Measurements from ENCODE around the gene CFAP99. TPM values are rescaled to one million over a fixed set of nuclear protein-coding genes. Genes with fewer than 3 reads are reported as not detected.

Gene CFAP99
- total and polyA plus RNA-seq, 9 of the 15 experiments (the other 6 are each of a cell fraction or from before 2014, with no cell fraction given) = 0.07 to 0.18 (median 0.09) TPM; not detected in 6

DNA sequence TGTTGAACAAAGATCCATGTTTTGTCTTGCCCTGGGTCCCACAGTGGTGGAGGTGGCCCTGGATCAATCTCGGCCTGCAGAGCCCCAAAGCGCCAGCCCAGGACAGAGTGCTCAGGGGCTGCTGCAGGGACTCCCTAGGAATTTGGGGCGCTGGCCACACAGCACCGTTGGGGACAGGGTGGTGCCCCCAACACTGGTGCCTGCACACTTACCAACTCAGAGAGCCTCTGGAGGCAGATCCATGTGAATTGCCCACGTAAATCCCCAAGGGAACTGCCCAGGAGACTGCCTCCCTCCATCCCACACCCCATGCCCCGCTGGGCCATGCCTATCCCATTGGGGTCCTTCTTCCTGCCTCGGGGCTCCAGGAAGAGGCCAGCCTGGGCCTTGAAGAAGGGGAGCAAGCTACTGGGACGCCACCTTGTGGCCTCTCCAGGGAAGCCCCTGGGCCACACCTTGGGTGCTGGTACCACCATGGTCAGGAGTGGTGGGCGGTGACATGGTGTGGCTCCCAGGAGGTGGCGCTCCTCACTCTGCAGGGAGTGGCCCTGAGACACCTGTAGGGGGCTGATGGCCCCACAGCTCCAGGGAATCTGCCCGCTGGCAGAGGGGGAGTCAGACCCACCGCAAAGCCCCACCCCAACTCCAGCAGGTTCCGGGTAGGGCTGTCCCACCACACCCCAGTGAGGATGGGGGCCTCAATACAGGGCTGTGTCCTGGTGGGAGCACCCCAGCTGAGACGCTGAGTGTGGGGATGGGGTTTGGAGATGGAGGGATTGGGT, 22.8 kb downstream of the CFAP99 start (continued):
- TF ChIP-seq PHF8 (IDR thresholded peaks at IDR 0.05; ENCODE audit: borderline replicate concordance, low read length) (peak; percentile 11; the same call in 1 of the 2 replicates), HDAC3 (IDR thresholded peaks at IDR 0.05; ENCODE audit: borderline replicate concordance, partially characterized antibody) (no peak), MTA3 (IDR thresholded peaks at IDR 0.05; ENCODE audit: borderline replicate concordance) (peak; percentile 93), BMI1 (IDR thresholded peaks at IDR 0.05; ENCODE audit: low read length) (no peak), SIX5 (IDR thresholded peaks at IDR 0.05; ENCODE audit: borderline replicate concordance in 1 of 2, insufficient read depth in 1 of 2, low read depth in 1 of 2, low read length in 2 of 2) (no peak), ZNF584 (CRISPR knock-in tag; IDR thresholded peaks at IDR 0.05; ENCODE audit: low read depth) (no peak), FOXA1 (IDR thresholded peaks at IDR 0.05; ENCODE audit: borderline replicate concordance) (no peak), NONO (IDR thresholded peaks at IDR 0.05; ENCODE audit: low read depth in 2 of 2, low read length in 1 of 2) (no peak), ZNF354B (CRISPR knock-in tag; IDR thresholded peaks at IDR 0.05) (no peak), MCM2 (IDR thresholded peaks at IDR 0.05; ENCODE audit: low read depth) (no peak)
- TF ChIP-seq, protein P1, sequence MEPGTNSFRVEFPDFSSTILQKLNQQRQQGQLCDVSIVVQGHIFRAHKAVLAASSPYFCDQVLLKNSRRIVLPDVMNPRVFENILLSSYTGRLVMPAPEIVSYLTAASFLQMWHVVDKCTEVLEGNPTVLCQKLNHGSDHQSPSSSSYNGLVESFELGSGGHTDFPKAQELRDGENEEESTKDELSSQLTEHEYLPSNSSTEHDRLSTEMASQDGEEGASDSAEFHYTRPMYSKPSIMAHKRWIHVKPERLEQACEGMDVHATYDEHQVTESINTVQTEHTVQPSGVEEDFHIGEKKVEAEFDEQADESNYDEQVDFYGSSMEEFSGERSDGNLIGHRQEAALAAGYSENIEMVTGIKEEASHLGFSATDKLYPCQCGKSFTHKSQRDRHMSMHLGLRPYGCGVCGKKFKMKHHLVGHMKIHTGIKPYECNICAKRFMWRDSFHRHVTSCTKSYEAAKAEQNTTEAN (CRISPR knock-in tag; IDR thresholded peaks at IDR 0.05) = no peak
- TF ChIP-seq, protein P2, sequence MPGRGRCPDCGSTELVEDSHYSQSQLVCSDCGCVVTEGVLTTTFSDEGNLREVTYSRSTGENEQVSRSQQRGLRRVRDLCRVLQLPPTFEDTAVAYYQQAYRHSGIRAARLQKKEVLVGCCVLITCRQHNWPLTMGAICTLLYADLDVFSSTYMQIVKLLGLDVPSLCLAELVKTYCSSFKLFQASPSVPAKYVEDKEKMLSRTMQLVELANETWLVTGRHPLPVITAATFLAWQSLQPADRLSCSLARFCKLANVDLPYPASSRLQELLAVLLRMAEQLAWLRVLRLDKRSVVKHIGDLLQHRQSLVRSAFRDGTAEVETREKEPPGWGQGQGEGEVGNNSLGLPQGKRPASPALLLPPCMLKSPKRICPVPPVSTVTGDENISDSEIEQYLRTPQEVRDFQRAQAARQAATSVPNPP (IDR thresholded peaks at IDR 0.05; ENCODE audit: borderline replicate concordance, insufficient read depth, insufficient read length) = no peak
- TF ChIP-seq, protein P3, sequence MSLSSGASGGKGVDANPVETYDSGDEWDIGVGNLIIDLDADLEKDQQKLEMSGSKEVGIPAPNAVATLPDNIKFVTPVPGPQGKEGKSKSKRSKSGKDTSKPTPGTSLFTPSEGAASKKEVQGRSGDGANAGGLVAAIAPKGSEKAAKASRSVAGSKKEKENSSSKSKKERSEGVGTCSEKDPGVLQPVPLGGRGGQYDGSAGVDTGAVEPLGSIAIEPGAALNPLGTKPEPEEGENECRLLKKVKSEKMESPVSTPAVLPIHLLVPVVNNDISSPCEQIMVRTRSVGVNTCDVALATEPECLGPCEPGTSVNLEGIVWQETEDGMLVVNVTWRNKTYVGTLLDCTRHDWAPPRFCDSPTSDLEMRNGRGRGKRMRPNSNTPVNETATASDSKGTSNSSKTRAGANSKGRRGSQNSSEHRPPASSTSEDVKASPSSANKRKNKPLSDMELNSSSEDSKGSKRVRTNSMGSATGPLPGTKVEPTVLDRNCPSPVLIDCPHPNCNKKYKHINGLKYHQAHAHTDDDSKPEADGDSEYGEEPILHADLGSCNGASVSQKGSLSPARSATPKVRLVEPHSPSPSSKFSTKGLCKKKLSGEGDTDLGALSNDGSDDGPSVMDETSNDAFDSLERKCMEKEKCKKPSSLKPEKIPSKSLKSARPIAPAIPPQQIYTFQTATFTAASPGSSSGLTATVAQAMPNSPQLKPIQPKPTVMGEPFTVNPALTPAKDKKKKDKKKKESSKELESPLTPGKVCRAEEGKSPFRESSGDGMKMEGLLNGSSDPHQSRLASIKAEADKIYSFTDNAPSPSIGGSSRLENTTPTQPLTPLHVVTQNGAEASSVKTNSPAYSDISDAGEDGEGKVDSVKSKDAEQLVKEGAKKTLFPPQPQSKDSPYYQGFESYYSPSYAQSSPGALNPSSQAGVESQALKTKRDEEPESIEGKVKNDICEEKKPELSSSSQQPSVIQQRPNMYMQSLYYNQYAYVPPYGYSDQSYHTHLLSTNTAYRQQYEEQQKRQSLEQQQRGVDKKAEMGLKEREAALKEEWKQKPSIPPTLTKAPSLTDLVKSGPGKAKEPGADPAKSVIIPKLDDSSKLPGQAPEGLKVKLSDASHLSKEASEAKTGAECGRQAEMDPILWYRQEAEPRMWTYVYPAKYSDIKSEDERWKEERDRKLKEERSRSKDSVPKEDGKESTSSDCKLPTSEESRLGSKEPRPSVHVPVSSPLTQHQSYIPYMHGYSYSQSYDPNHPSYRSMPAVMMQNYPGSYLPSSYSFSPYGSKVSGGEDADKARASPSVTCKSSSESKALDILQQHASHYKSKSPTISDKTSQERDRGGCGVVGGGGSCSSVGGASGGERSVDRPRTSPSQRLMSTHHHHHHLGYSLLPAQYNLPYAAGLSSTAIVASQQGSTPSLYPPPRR (CRISPR knock-in tag; IDR thresholded peaks at IDR 0.05; ENCODE audit: borderline replicate concordance) = no peak
- TF ChIP-seq, protein P4, sequence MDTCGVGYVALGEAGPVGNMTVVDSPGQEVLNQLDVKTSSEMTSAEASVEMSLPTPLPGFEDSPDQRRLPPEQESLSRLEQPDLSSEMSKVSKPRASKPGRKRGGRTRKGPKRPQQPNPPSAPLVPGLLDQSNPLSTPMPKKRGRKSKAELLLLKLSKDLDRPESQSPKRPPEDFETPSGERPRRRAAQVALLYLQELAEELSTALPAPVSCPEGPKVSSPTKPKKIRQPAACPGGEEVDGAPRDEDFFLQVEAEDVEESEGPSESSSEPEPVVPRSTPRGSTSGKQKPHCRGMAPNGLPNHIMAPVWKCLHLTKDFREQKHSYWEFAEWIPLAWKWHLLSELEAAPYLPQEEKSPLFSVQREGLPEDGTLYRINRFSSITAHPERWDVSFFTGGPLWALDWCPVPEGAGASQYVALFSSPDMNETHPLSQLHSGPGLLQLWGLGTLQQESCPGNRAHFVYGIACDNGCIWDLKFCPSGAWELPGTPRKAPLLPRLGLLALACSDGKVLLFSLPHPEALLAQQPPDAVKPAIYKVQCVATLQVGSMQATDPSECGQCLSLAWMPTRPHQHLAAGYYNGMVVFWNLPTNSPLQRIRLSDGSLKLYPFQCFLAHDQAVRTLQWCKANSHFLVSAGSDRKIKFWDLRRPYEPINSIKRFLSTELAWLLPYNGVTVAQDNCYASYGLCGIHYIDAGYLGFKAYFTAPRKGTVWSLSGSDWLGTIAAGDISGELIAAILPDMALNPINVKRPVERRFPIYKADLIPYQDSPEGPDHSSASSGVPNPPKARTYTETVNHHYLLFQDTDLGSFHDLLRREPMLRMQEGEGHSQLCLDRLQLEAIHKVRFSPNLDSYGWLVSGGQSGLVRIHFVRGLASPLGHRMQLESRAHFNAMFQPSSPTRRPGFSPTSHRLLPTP (IDR thresholded peaks at IDR 0.05; ENCODE audit: borderline replicate concordance, extremely low read depth, insufficient read length) = no peak

All from K562 (cell line).